HG03103 (cell line): ENCODE data around the gene GOLPH3.
"Not testable (repeated sequence)": the region's sequence is repeated elsewhere in the genome, so short reads cannot be mapped to it uniquely, and the experiment has no call there.

Experiments
- ATAC-seq: cut with Tn5 transposase; IDR thresholded peaks from one replicate; pipeline ENCODE4 v1.9.1; 2021; ENCODE audit warnings: low read depth; ENCODE audit not compliant: unreplicated experiment

The GOLPH3 gene

DNA sequence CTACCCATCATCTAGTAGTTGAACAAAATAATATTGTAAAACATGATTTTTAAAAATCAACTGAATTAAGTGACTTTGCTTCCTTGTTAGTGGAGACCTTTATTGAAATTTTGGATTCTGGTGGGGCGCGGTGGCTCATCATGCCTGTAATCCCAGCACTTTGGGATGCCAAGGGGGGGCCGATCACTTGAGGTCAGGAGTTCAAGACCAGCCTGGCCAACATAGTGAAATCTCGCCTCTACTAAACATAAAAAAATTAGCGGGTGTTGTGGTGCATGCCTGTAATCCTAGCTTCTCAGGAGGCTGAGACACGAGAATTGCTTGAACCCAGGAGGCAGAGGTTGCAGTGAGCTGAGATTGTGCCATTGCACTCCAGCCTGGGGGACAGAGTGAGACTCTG lies 95.3 kb downstream of the GOLPH3 start:
- ATAC-seq = not testable (repeated sequence)

DNA sequence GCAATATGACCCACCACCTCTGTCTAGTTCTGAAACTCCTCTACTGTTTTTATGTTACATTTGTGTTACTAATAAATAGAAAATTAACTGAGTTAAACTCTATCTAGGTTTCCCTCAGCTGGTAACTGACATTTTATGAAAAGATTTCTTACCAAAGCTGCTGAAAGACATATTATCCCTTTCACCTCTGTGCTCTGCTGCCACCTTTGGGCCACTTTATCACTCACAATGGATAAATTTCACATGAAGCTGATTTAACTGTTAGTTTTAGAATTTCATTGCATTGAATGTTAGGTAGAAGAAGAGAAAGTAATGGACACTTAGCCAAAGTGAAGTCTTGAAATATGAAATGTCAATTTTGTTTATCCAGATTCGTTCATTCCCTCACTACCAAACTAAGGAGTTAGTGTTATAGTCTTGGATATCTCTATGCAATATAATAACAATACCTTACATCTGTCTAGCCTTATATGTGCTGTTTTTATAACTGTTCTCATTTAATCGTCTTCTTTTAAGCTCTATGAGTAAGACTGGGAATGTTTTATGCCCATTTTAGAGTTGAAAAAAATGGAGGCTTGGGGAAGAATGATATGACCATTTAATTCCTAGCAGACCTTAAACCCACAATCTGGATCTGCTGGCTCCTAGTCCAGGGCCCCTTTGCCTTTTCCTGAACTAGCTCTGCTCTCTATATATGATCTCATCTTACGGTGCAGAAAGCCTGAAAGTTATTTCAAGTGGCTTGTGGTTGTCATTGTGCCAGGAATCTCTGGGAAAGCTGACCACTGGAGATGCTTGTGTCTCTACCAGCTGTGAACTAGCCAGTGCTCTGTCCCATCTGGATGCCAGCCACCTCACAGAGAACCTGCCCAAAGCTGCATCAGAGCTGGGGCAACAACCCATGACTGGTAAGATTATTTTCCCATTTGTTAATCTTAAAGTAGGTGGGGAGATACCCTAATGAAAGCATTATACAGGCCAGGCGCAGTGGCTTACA lies 97.1 kb downstream of the GOLPH3 start:
- no peak for ATAC-seq
